NCI-H1417 (cell line): Measurements from ENCODE around the gene SUSD4.

Experiments used
- DNase-seq, 3 experiments: peaks; one replicate each; lab custom pipeline; 2025; lab: John Stamatoyannopoulos, UW

Gene SUSD4

DNA sequence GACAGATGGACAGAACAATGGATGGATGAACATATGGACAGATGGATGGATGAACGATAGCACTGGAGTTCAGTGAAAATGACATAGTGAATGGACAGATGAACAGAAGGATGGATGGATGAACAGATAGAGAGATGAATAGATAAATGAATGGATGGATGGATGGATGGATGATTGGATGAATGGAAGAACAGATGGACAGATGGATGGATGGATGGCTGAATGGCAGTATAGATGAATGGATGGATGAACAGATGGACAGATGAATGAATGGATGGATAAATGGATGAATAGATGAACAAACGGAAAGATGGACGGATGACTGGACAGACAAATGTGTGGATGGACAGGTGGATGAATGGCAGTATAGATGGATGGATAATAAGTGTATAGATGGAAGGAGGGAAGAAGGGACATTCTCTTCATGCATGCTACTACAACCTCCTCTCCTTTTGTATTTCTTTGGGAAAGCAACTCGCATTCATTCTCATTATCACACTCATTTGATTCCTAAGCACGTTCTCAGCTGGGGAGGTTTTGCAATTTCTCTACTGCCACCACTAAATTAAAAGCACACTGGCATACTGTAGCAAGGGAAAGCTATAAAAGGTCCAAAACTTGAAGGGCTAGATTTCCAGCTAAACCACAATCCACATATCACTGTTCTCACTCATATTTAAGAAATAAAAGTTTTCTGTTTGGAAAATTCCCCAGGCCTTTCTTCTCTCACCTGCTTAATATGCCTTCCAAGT, 34.1 kb downstream of the SUSD4 start:
- no peak for DNase-seq

DNA sequence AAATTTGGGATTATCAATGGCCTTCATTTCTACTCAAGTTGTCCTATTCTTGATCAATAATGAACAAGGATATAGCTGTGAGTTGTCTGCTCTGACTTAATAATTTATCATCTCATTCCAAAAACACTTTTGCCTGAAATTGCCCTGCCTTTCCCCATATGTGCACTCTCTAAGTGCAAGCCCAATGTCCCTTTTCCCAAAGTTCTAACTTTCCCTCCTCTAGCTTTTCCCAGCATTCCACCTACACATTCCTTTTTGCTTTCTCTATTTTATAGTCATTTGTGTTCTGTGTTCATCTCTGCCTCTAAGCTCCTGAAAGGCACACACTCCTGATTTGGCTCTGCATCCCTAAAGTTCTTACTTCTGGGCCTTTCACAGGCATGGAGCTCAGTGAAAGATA, 34.7 kb downstream of the SUSD4 start:
- no peak for DNase-seq

DNA sequence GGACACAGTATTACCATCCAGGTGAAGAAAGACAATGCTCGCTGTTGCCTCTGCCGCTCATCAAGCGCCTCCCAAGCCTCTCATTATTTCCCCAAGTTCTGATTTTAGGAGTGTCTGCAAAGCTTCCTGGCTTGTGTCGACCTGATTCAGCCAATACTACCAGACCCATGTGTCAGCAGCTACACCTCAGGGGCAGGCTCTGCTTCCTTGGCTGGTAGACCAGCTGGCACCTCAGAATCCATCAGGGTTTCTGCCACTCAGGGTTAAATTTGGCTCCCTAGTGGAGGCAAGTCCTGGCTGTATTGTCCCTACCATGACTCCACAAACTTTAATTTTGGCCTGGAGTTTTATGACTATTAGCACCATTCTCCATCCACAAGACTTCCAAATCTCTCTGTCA, 35.4 kb downstream of the SUSD4 start:
- no peak for DNase-seq

DNA sequence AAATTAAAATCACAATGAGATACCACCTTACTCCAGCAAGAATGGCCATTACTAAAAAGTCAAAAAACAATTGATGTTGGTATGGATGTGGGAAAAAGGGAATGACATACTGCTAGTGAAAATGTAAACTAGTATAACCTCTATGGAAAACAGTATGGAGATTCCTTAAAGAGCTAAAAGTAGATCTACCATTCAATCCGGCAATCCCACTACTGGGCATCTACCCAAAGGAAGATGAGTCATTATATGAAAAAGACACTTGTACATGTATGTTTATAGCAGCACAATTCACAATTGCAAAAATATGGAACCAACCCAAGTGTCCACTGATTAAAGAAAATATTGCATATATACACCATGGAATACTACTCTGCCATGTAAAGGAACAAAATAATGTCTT, 37.2 kb downstream of the SUSD4 start:
- no peak for DNase-seq

DNA sequence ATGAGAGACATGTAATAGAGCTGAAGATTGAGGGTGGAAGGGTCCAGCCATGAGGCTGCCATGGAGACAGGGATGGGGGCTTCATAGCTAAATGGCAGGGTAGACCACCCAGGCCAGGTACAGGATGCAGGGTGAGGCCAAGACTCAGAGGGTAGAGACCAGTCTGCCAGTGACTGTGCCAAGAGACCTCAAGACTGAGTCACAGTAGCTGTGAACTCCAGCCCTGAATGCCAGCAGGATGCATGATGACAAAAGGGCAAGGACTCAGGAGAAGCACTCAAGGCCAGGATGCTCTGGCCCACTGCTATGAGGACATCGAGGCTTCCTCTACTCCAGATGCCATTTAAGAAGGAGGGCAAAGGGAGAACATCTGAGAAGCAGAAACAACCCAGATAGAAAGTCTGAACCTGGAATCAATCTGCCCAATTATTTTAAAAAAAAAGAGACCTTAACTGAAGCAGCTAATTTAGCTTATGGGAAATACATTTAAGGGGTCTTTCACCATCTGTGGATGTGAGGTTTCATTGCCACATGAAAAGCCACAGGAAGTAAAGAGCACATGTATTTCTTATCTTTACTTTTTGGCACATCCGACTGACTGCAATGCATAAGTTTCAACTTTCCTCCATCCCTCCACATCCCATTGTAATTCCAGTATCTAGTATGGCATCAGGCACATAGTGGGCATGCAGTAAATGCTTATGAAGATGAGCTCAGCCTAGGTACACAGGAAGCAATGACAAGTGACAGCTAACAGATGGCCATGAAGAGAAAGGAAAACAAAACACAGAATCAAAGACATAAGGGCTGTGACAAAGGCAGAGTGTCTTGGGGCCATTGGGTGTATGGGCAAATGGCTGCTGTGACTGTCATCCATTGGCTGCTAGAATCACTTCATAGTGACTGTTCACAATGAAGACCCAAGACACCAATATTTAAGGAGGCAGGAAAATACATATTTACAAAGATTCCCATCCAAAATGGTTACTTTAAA, 40.2 kb downstream of the SUSD4 start:
- no peak for DNase-seq

DNA sequence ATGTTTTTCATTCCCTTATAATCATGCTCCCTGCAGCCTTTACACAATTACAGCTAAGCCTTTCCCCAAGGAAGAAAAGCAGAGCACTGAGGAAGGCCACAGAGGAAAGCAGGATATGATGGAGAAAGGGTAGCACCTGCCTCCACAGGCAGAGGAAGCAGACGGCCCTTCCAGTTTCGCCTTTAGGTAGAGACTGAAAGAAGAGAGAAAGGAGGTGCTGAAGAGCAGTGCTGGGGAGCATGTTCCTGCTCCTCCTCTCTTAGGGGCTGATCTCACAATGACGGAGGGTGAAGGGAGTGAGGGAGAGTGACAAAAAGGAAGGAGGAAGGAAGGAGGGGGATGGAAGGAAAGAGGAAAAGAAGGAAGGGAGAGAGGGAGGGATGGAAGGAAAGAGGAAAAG, 41.1 kb downstream of the SUSD4 start:
- no peak for DNase-seq

DNA sequence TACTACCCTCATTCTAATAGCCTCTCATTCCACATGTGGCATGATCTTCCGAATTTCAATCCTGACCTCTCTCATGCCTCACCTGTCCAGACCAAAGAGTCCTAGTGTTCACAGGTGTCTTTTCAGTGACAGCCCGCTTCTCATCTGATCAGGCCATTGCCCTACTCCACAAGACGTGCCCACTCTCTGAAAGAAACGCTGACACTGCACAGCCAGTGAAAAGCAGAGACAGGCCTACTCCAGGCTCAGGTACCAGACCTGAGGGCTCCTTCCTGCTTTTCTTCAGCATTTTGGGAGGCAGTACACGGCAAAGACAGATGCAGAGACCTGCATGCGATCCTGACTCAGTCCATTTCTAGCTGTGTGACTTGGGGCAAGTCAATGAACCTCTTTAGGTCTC, 43.0 kb downstream of the SUSD4 start:
- no peak for DNase-seq

DNA sequence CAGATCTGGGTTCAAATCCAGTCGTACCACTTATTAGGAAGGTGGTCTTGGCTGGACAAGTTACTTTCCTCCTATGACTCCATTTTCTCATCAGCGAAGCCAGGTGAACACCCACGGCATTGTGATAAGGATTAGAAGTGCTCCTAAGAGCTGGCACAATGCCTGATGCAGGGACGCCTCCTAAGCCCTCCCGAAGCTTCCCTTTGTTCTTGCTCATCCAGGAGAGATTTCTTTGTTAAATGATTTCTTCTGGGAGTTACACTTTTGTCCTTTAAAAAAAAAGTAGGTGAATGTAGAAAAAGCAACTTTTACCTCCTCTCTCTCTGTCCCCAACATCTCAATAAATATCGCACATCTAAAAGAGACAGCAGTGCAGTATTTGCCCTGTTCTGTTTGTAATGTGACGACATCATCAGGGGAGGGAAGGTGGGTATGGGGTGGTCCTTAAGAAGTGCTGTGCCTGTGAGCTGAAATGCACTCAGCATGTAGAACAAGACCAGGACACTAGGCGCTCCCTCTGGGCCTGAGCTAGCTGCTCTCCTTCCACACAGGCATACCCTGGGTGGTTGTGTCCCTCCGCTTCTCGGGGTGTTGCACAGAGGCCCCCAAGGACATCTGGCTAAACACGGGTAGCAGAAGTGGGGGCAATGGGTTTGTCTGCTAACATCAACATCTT, 43.9 kb downstream of the SUSD4 start:
- DNase-seq = peak in 2 of 3 experiments; percentile 20 to 70

DNA sequence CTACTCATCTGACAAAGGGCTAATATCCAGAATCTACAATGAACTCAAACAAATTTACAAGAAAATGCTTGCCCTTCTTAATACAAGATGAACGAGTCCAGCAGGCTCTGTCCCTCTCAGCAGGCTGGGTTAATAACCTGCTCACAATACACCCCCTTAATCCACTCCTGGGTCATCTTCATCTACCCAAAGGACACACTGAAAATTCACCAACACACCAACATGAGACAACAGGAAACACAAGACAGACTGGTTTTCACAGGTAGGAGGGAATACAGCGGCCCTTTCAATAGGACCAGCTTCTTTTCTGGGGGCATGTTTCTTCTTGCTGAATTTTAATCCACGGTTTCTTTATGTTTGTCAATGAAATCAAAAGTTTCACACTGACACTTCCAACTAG, 44.6 kb downstream of the SUSD4 start:
- DNase-seq = peak in 1 of 3 experiments; percentile 38

DNA sequence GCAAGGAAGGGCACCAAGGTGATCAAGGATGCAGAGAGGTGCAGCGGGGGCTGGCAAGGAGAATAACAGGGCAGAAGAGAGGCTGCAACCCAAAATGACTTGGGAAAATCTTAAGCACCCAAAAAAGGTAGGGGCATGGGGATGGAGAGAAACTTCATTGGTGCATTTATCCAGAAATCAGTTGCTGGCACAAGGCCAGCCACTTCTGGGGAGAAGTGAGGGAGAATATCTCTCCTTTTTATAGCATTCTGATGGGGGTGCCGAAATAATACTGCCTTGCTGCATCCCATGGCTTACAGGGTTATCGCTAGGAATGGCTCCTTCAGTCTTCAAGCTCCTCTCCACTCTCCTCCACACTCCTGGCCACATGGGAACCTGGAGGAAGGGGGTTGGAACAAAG, 47.9 kb downstream of the SUSD4 start:
- no peak for DNase-seq

DNA sequence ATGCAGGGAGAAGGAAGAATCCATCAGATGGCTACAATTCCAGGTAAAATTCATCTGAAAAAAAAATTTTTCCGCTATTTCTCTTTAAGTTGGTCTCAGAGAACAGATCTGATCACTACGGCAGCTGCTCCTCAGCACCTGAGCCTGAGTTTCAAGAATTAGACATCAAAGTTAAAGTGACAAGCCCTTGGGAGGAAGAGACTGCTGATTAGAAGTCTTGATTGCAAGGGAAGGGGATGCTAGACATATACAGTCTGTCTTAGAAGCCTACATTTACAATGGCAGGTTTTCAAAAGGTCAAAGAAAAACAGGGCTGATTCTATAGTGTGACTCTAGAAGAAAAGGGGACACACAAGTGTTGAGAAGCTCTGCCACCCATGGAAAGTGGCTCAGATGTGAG, 48.3 kb downstream of the SUSD4 start:
- DNase-seq = no peak

DNA sequence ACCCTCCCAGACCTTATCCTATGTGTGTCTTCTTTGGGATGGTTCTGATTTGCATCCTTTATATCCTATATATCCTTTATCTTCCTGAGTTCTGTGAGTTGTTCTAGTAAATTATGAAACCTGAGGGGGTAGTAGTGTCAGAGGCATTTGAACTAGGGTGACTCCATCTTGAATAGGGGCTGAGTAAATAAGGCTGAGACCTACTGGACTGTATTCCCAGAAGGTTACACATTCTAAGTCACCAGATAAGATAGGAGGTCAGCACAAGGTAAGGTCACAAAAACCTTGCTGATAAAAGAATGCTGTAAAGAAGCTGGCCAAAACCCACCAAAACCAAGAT, 50.6 kb downstream of the SUSD4 start:
- no peak for DNase-seq

DNA sequence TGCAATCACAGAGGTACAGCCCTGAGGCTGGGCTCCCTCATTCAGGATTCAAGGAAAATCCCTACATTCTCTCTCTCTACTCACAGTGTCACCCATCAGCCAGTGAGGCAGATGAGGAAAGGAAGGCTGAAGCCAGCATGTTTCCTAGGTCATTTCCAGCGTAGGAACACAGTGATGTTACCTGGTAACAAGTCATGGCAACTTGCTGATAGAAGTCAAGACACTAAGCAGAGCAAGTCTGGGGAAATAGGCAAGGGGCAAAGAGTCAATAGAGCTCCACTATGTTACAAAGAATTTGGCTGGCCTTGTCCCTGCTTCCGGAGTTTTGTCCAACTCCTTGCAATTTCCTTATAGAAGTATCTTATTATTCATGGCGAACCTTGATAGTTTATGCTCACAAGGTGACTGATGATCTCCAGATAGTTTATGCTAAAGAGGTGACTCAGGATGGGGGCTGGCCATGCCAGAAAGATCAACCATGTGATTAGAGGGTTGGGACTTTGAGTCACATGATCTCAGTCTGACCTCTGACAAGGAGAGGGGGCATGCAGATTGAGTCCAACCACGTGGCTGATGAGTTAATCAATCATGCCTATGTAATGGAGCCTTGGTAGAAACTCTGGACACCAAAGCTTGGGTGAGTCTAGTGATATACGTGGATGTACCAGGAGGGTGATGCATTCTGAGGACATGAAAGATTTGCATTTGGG, 51.1 kb downstream of the SUSD4 start:
- DNase-seq = no peak

DNA sequence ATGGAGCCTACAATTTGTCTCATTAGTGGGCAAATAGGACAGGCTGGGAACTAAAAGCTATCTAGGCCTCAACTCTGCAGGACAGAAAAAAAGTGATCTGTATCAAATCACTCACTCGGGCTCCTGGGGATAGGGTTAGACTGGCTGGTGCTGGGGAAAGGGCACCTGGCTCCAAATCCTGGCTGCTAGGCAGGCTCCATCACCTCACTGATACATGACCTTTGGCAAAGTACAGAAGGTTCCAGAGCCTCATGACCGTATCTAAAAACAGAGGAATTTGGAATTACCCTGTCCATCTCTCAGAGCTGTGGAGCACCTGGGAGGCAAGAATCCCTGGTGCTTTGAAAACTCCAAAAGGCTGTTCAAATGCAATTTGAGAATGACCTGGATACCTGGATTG, 51.7 kb downstream of the SUSD4 start:
- peak in 1 of 3 experiments; percentile 30 for DNase-seq

DNA sequence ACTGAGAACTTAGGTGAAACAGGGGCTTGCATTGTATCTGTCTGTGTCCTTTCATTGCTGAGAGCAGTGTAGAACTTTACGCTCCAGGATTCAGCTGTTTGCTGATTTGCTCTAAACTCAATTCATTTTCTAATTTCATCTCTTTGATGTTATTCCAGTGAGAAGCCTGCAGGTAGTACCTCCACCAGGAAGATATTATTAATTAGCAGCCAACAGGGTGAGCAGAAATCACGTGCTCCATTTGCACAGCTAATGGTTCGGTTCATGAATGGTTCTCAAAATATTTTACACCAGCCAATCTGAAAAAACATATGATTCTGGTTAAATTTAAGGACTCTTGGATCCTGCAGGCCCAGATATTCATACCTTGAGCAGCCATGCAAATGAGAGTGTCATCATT, 52.1 kb downstream of the SUSD4 start:
- peak in 1 of 3 experiments; percentile 30 for DNase-seq

DNA sequence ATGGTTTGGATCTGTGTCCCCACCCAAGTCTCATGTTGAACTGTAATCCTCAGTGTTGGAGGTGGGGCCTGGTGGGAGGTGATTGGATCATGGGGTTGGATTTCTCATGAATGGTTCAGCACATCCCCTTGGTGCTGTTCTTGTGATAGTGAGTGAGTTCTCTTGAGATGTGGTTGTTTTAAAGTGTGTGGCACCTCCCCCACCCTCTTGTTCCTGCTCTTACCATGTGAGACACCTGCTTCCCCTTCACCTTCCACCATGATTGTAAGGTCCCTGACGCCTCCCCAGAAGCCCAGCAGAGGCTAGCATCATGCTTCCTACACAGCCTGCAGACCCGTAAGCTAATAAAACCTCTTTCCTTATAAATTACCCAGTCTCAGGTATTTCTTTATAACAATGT, 55.8 kb downstream of the SUSD4 start:
- DNase-seq = peak in 1 of 3 experiments; percentile 9

DNA sequence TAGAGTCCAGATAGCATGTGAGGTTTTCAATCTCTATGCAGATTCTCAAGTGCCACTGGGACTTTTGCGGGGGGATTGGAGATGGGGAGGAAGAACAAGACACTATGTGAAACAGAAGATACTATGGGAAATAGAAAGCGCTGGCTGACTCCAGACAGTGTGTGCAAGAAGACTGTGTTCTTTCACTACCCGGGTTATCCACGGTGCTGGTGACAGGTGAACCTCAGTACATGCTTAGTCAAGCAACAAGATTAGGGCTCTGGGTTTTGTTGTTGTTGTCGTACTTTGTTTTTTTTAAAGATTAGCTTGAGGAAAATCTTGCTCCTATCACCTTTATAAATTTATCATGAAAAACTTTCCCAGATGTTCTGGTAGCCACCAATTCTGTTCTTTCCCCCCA, 56.4 kb downstream of the SUSD4 start:
- DNase-seq = no peak

DNA sequence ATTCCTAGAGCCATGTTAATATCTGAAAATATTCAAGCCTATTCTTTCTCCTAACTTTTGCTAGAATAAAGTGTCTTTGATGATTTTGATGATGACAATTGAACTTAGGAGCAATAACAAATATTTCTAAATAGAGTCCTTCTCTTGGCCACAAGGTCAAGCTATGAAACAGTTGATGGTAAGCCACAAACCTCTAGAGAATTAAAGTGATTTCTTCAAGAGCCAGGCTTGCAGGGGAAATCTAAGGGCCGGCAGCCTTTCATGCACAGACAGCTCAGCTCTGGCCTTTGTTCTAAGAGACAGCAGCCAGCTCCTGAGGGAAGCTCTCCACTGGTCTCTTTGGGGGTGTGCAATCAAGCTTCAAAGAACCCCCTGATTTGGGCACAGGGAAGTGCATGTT, 59.0 kb downstream of the SUSD4 start:
- DNase-seq = no peak

DNA sequence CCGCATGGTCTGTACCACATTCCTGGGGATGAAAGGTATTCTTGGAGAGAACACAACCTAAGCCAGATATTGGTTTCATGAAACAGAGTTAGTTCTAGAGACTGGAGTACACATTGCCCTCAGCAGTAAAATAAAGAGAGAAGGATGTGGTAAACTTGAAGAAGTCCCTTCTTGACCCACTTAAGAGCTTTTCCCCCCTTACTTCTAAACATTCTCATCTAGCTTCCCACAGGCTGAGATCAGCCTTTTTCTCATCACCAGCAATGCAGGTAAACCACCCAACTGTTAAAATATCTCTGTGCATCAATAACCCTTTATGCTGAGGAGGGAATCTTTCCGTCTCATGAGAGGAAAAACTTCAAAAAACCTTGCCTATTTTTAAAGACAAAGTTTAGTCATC, 62.6 kb downstream of the SUSD4 start:
- no peak for DNase-seq

DNA sequence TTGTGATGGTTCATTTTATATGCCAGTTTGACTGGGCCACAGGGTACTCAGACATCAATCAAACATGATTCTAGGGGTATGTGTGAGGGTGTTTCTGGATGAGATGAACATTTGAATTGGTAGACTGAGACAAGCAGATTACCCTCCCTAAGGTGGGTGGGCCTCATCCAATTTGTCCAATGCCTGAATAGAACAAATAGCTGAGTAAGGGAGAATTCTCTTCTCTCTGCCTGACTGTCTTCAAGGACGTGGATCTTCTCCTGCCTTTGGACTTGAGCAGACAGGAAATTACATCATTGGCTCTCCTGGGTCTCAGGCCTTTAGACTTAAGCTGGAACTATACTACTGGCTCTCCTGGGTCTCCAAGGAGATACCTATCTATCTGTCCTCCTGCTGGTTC, 64.4 kb downstream of the SUSD4 start:
- no peak for DNase-seq

DNA sequence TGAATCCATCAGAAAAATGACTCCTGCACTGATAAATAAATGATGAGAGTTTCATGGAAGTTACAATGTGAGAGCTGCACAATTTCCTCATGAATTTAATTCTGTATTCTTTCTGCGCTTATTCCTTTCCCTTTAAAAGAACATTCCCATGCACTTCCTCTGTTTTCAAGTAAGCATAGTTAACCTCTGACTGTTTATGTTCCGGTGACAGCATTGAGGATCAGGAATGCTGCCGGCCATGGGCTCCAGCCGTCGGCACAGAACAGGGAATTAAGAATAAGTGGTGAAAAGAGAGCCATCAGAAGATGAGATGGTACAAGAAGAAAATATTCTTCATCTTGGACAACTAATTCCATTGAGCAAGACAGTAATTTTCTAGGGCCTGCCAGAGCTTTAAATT, 65.3 kb downstream of the SUSD4 start:
- no peak for DNase-seq

DNA sequence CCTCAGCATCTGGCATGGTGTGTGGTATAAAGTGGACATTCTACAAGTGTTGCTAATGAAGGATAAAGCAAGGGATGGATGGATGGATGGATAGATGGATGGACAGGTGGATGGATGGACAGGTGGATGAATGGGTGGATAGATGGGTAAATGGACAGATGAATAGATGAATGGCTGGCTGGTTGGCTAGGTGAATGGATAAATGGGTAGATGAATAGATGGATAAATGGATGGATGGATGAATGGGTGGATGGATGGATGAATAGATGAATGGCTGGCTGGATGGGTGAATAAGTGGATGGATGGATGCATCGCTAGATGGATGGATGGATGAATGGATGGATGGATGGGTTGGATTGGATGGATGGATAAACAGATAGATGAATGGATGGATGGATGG, 66.2 kb downstream of the SUSD4 start:
- no peak for DNase-seq
